ENCODE results near the gene ATR. TPM values are rescaled to one million over a fixed set of nuclear protein-coding genes. Genes with fewer than 3 reads are reported as not detected.

The ATR gene
- total RNA-seq, 1 experiment from 2014 or later, result 24.7 TPM

Other genes with a start within 250 kb of the ATR start
- 21.3 TPM for gene XRN1, start 130.7 kb downstream of the ATR start, total RNA-seq (2021; ENCODE audit: unreplicated experiment)
- gene PLS1, start 17.7 kb upstream of the ATR start, total RNA-seq (2021; ENCODE audit: unreplicated experiment), result 38.8 TPM
- gene TRPC1, start 145.3 kb upstream of the ATR start, total RNA-seq (2021; ENCODE audit: unreplicated experiment), result 6.1 TPM

Data from HCT116 (cell line).